Measurements from ENCODE around the gene CDC26. TPM values are rescaled to one million over a fixed set of nuclear protein-coding genes. Genes with fewer than 3 reads are reported as not detected.
"Not testable (repeated sequence)": the region's sequence is repeated elsewhere in the genome, so short reads cannot be mapped to it uniquely, and the experiment has no call there.

Gene CDC26
- total RNA-seq, 4 donors from 2014 or later: 16.3 to 39.1 (median 26.8) TPM

DNA sequence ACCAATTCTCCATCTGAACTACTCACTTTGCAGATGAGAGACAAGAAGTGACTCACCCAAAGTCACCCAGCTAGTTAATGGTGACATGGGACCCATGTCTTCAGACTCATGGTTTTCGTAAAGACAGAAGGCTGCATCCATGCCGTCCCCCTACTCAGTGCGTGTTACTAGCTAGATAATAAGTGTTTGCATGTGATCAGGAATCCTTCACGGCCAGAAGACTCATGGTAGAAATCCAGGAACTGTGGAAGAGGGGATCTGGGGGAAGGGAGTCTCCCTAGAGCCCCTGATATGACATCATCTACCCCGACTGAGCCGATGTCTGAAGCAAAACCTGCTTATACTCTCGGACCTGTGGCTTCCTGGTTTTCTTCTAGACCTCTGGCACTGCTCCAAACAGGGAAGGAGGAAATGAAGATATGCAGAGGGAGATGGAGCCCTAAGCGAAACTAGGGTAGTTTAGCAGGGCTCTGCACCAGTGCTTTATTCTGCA lies 24.5 kb upstream of the CDC26 start:
- Histone ChIP-seq H3K27me3 (no peaks in the 10 kb centered on the region), H3K4me3 (no peak overlapping the region), H3K9me3 (no peaks in the 10 kb centered on the region), H3K4me1 (no peaks in the 10 kb centered on the region), H3K27ac (no peak overlapping the region), H3K36me3 (no peaks in the 10 kb centered on the region)
- WGBS, 2 donors: 40 to 48% methylated on average over 8 of the region's 8 CpGs
- TF ChIP-seq EP300 (IDR thresholded peaks at IDR 0.05) (no peak), POLR2A (IDR thresholded peaks at IDR 0.05) (no peak)
- TF ChIP-seq, protein P1, sequence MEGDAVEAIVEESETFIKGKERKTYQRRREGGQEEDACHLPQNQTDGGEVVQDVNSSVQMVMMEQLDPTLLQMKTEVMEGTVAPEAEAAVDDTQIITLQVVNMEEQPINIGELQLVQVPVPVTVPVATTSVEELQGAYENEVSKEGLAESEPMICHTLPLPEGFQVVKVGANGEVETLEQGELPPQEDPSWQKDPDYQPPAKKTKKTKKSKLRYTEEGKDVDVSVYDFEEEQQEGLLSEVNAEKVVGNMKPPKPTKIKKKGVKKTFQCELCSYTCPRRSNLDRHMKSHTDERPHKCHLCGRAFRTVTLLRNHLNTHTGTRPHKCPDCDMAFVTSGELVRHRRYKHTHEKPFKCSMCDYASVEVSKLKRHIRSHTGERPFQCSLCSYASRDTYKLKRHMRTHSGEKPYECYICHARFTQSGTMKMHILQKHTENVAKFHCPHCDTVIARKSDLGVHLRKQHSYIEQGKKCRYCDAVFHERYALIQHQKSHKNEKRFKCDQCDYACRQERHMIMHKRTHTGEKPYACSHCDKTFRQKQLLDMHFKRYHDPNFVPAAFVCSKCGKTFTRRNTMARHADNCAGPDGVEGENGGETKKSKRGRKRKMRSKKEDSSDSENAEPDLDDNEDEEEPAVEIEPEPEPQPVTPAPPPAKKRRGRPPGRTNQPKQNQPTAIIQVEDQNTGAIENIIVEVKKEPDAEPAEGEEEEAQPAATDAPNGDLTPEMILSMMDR (IDR thresholded peaks at IDR 0.05): no peak
- peak in 1 of 2 donors; percentile 12 for DNase-seq (ENCODE audit: low spot score in 2 of 2)

DNA sequence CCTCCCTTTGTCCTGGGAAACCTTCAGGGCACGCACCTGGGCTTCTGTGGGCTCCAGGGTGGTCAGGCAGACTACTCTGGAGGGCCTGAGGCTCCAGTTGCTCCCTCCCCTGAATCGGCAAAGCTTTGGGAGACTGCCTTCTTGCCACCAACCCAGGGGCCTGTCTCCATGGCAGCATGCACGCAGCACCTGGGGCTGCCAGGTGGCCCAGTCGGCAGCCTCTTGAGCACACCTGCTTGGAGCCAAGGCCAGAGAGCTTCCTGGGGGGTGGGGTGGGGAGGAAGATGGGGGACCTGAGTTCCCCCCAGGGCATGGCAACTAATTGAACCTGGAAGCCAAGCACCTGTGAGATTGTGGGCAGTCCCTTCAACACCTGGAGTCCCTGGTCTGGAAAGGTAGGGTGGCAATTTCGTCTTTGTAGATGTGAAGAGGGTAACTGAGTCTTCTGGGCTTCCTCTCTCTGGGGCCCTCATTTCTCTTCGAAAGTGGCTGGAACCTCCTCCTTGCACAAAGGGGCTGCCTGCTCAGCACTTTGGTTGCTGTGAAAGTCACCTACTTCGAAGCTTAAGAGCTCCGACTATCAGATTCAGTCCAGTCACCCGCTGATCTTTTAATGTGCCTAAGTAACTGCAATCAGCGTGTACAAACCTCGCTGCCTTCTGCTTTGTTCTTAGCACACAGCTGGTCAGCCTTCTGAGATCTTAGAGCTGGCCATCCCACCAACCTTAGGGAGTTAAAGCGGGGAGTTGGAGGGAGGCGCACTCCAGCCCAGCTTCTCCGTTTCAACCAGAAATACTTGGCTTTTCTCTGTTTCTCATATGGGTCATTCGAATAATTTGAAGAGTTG lies 23.8 kb upstream of the CDC26 start:
- no peak for TF ChIP-seq POLR2A (IDR thresholded peaks at IDR 0.05)
- TF ChIP-seq, protein P1 (IDR thresholded peaks at IDR 0.05): no peak
- no peak for TF ChIP-seq EP300 (IDR thresholded peaks at IDR 0.05)
- no peaks in the 10 kb centered on the region for H3K4me1 ChIP-seq
- peaks cover 0 to 1% (median 0%) of the 10 kb centered on the region in 3 donors for H3K36me3 ChIP-seq
- H3K9me3 ChIP-seq: no peaks in the 10 kb centered on the region
- H3K27ac ChIP-seq: no peak overlapping the region
- WGBS, 2 donors: 84 to 85% methylated on average over 15 of the region's 15 CpGs
- no peak overlapping the region for H3K4me3 ChIP-seq
- no peak for DNase-seq (ENCODE audit: low spot score in 2 of 2)
- no peaks in the 10 kb centered on the region for H3K27me3 ChIP-seq

DNA sequence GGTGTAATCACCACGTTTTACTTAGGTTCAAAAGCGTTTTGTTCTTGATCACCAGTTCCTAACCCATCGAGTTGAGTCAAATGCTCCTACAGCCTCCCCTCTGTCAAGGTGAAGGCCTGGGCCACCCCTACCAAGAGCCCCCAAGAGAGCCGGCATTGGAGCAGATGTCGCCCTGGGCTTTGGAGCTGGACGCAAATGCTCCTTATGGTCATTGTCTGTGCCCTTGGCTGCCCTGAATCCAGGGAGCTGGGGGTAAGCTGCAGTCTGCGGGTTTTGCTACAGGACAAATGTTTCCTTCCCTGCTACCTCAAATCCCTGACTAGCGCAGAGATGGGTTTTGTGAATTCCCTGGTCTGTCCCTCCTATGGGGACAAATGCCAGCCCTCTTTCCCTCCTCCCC lies 22.9 kb upstream of the CDC26 start:
- TF ChIP-seq POLR2A (IDR thresholded peaks at IDR 0.05) (no peak), EP300 (IDR thresholded peaks at IDR 0.05) (no peak)
- TF ChIP-seq, protein P1 (IDR thresholded peaks at IDR 0.05): no peak
- Histone ChIP-seq H3K4me1 (no peaks in the 10 kb centered on the region), H3K27ac (no peak overlapping the region), H3K4me3 (no peak overlapping the region), H3K27me3 (no peaks in the 10 kb centered on the region), H3K9me3 (no peaks in the 10 kb centered on the region), H3K36me3 (peaks cover 0 to 9% (median 0%) of the 10 kb centered on the region in 3 donors)
- WGBS, 2 donors: 88 to 95% methylated on average over 8 of the region's 8 CpGs
- no peak for DNase-seq (ENCODE audit: low spot score in 2 of 2)

DNA sequence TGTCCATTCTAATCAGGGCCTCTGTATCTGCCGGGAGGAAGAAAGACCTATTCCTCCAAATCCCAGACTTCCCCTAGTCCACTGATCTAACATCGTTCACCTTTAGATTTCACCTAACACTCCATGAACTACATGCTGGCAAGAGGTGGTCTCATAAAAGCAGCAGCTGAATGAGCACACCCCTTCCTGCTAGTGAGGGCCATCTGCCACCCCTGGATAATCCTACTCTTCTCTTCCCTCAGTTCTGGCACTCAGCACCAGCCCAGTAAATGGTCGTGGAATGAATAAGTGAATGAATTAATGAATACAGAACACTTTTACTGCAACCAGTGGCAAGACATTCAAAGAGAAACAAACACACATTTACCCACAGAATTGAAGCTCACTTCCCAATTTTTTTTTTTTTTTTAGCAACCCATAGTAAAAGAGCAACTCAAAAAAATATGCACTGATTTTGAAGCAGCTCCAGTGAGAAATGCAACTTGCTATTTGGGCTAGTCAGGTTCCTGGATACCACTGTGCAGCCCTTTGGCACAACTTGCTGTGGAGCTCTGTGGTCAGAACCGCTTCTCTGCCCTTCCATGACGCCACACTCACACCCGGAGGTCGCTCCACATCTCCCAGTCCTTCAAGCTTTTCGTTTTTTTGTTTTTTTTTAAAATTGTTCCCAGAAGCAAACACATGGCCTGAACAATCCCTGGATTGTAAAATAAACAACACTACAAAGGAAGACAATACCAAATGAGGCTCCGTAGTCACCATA lies 21.6 kb upstream of the CDC26 start:
- peaks cover 2 to 22% (median 4%) of the 10 kb centered on the region in 3 donors for H3K36me3 ChIP-seq
- no peak overlapping the region for H3K4me3 ChIP-seq
- no peak for DNase-seq (ENCODE audit: low spot score in 2 of 2)
- no peak overlapping the region for H3K27ac ChIP-seq
- WGBS, 2 donors: 61 to 64% methylated on average over 9 of the region's 9 CpGs
- no peaks in the 10 kb centered on the region for H3K4me1 ChIP-seq
- no peaks in the 10 kb centered on the region for H3K9me3 ChIP-seq
- no peak for TF ChIP-seq POLR2A (IDR thresholded peaks at IDR 0.05)
- TF ChIP-seq, protein P1 (IDR thresholded peaks at IDR 0.05): no peak
- TF ChIP-seq EP300 (IDR thresholded peaks at IDR 0.05): no peak
- H3K27me3 ChIP-seq: no peaks in the 10 kb centered on the region

DNA sequence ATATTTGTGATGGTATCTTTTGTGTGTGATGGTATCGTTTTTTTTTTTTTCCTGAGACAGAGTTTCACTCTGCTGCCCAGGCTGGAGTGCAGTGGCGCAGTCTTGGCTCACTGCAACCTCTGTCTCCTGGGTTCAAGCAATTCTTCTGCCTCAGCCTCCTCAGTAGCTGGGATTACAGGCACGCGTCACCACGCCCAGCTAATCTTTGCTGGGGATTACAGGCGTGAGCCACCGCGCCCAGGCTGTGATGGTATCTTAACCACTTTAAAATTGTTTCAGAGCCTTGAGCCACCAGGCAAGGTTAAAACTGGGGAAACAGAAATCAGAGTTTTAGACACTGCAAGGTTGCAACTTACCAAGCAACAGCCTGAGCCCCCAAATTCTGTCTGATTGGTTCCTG lies 20.9 kb upstream of the CDC26 start:
- 95 to 96% methylated on average over 8 of the region's 8 CpGs for WGBS, 2 donors
- not testable (repeated sequence) for H3K27me3 ChIP-seq; DNase-seq (ENCODE audit: low spot score in 2 of 2); H3K4me3 ChIP-seq; H3K4me1 ChIP-seq; H3K27ac ChIP-seq; H3K9me3 ChIP-seq
- peaks cover 4 to 29% (median 5%) of the 10 kb centered on the region in 3 donors for H3K36me3 ChIP-seq

All from tibial nerve (tissue), 4 donors.